HG02981 (cell line): ENCODE data around the gene SMYD2.

ENCODE experiments used
- ATAC-seq: cut with Tn5 transposase; IDR thresholded peaks from one replicate; pipeline ENCODE4 v1.9.1; 2021; ENCODE audit warnings: mild to moderate bottlenecking, moderate library complexity; ENCODE audit not compliant: unreplicated experiment

The SMYD2 gene

GRCh38 chr1:214354440-214355148, 73.6 kb downstream of the SMYD2 start:
- ATAC-seq, result no peak

- no peak for ATAC-seq
Observed at GRCh38 chr1:214360116-214360515, 79.2 kb downstream of the SMYD2 start.

- ATAC-seq, result no peak
Observed at GRCh38 chr1:214360525-214361164, 79.7 kb downstream of the SMYD2 start.

- ATAC-seq, result no peak
Observed at GRCh38 chr1:214361636-214362035, 80.7 kb downstream of the SMYD2 start.

GRCh38 chr1:214362188-214362882, 81.4 kb downstream of the SMYD2 start:
- no peak for ATAC-seq

- ATAC-seq, result no peak
Observed at GRCh38 chr1:214363386-214363785, 82.4 kb downstream of the SMYD2 start.

GRCh38 chr1:214364386-214364785, 83.4 kb downstream of the SMYD2 start:
- ATAC-seq, result no peak

GRCh38 chr1:214364786-214365295, 83.9 kb downstream of the SMYD2 start:
- ATAC-seq, result no peak

- ATAC-seq, result peak; percentile 54
Observed at GRCh38 chr1:214367841-214368240, 86.9 kb downstream of the SMYD2 start.

- no peak for ATAC-seq
Observed at GRCh38 chr1:214369364-214369763, 88.4 kb downstream of the SMYD2 start.

GRCh38 chr1:214370615-214371014, 89.7 kb downstream of the SMYD2 start:
- no peak for ATAC-seq

- ATAC-seq, result no peak
Observed at GRCh38 chr1:214372092-214372491, 91.1 kb downstream of the SMYD2 start.

GRCh38 chr1:214377485-214377884, 96.5 kb downstream of the SMYD2 start:
- ATAC-seq, result no peak

GRCh38 chr1:214377886-214378285, 96.9 kb downstream of the SMYD2 start:
- ATAC-seq, result no peak

GRCh38 chr1:214378492-214378891, 97.5 kb downstream of the SMYD2 start:
- ATAC-seq, result no peak

- no peak for ATAC-seq
Observed at GRCh38 chr1:214379236-214379970, 98.4 kb downstream of the SMYD2 start.

GRCh38 chr1:214380396-214380795, 99.4 kb downstream of the SMYD2 start:
- no peak for ATAC-seq

GRCh38 chr1:214380986-214381695, 100.2 kb downstream of the SMYD2 start:
- ATAC-seq, result no peak

GRCh38 chr1:214383381-214384372, 102.7 kb downstream of the SMYD2 start:
- no peak for ATAC-seq
